22Rv1 (cell line): ENCODE measurements around the gene PRSS33.

Experiments used
- CTCF ChIP-seq: fragments of 450-650 bp; IDR thresholded peaks from 2 replicates; pipeline ENCODE4 v1.5.1; 2017; ENCODE audit warnings: mild to moderate bottlenecking
- ZFX ChIP-seq: fragments of 450-650 bp; IDR thresholded peaks from 2 replicates; pipeline ENCODE4 v1.6.1; 2017; ENCODE audit warnings: antibody characterized with exemption, borderline replicate concordance

- TF ChIP-seq CTCF: no peak
- no peak for TF ChIP-seq ZFX
Measured at GRCh38 chr16:2830355-2830695, 43.0 kb upstream of the PRSS33 start.
